Naive thymus-derived CD8-positive, alpha-beta T cell (primary cell): ENCODE measurements around the gene SWAP70. TPM values are rescaled to one million over a fixed set of nuclear protein-coding genes. Genes with fewer than 3 reads are reported as not detected.

ENCODE experiments used
- ATAC-seq, 2 donors: fragments of 150-1000 bp; cut with Tn5 transposase in 1 of 2; sonication (Bioruptor Pico), chemical (Tn5 transposase) in 1 of 2; 1 replicate in 1 of 2; 2 replicates in 1 of 2; pipeline ENCODE4 v1.10.0; 2021; ENCODE audit warnings: mild to moderate bottlenecking in 2 of 2, moderate library complexity in 2 of 2
- POLR2A ChIA-PET: fragments of 350-600 bp; sonication (Branson Sonifier 250); formaldehyde crosslinking; loops from one replicate; lab custom pipeline; 2021; ENCODE audit warnings: antibody characterized with exemption; lab: Charles Lee
- DNase-seq, 10 donors: peaks; one replicate each; pipeline versions ENCODE4 v3.0.0 to v3.0.0-alpha.2; 2020 to 2022
- H3K27ac Mint-ChIP-seq, 10 donors: one replicate each; pipeline ENCODE4 v1.8.0; 2020 to 2022; ENCODE audit warnings: mild to moderate bottlenecking in 10 of 10, mixed read lengths in 10 of 10, moderate library complexity in 4 of 10, inconsistent platforms in 1 of 10
- H3K27me3 Mint-ChIP-seq, 5 donors: one replicate each; pipeline ENCODE4 v1.8.0; 2021 to 2022; ENCODE audit warnings: mixed read lengths in 5 of 5
- H3K36me3 Mint-ChIP-seq, 3 donors: one replicate each; pipeline ENCODE4 v1.8.0; 2020 to 2022; ENCODE audit warnings: mixed read lengths in 3 of 3, mild to moderate bottlenecking in 2 of 3, inconsistent platforms in 1 of 3
- H3K4me1 Mint-ChIP-seq, 4 donors: one replicate each; pipeline ENCODE4 v1.8.0; 2021 to 2022; ENCODE audit warnings: mixed read lengths in 4 of 4
- H3K4me3 Mint-ChIP-seq, 10 donors: one replicate each; pipeline ENCODE4 v1.8.0; 2020 to 2022; ENCODE audit warnings: mild to moderate bottlenecking in 10 of 10, mixed read lengths in 10 of 10, moderate library complexity in 6 of 10, inconsistent platforms in 1 of 10
- H3K9me3 Mint-ChIP-seq, 9 donors: one replicate each; pipeline ENCODE4 v1.8.0; 2020 to 2022; ENCODE audit warnings: mixed read lengths in 9 of 9, mild to moderate bottlenecking in 3 of 9, inconsistent platforms in 1 of 9, moderate library complexity in 1 of 9
- polyA plus RNA-seq, 3 donors: library from polyadenylated mRNA; unstranded; fragments of 300-500 nt; fragmentation: Illumina TruSeq; gene quantifications; one replicate each; pipeline ENCODE4 v1.2.3, GENCODE V29; 2021
- total RNA-seq, 8 experiments: library from RNA in 2 of 8; stranded (reverse) in 2 of 8; gene quantifications; one replicate each; pipeline ENCODE4 v1.2.3 and lab custom pipeline; 2021 to 2026

SWAP70 gene
- total and polyA plus RNA-seq, 5 experiments from 2014 or later: 2.7 to 13.7 (median 4.9) TPM

DNA sequence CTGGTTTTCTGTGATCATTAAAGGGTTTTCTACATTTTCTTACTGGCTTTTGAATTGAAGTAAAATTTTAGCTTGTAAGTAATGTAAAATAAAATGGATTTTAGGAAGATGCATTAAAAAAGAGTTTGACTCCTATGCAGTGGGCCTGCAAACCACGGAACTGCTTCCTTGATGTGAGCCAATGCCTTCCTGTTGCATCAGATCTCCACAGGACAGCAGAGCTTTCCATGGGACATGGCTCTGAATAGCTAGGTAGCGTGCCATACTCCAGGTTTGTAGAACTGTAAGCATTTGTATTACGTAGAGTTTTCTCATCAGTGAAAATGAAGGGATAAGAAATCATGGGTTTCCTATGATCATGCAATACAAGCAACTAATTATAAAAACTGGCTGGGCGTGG lies 133.4 kb downstream of the SWAP70 start:
- ATAC-seq (no peak), DNase-seq (no peak)
- POLR2A ChIA-PET: no interaction called here
- H3K27me3 Mint-ChIP-seq: no peaks in the 10 kb centered on the region
- H3K27ac Mint-ChIP-seq: no peak overlapping the region
- H3K36me3 Mint-ChIP-seq: peaks cover 0 to 9% (median 4%) of the 10 kb centered on the region in 3 donors
- H3K4me1 Mint-ChIP-seq: no peaks in the 10 kb centered on the region
- H3K9me3 Mint-ChIP-seq: no peaks in the 10 kb centered on the region
- H3K4me3 Mint-ChIP-seq: no peak overlapping the region

DNA sequence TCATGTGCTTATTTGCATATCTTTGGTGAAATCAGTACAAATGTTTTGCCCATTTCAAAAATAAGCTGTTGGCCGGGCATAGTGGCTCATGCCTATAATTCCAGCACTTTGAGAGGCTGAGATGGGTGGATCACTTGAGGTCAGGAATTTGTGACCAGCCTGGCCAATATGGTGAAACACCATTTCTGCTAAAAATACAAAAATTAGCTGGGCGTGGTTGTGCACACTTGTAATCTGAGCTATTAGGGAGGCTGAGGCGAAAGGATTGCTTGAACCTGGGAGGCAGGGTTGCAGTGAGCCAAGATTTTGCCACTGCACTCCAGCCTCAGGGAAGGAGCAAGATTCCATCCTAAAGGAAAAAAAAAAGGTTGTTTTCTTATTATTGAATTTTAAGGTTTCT lies 136.0 kb downstream of the SWAP70 start:
- Mint-ChIP-seq H3K9me3 (no peaks in the 10 kb centered on the region), H3K27ac (no peak overlapping the region), H3K4me3 (no peak overlapping the region), H3K4me1 (no peaks in the 10 kb centered on the region), H3K36me3 (peaks cover 0 to 13% (median 7%) of the 10 kb centered on the region in 3 donors), H3K27me3 (no peaks in the 10 kb centered on the region)
- DNase-seq (no peak), ATAC-seq (no peak)
- POLR2A ChIA-PET: no interaction called here

DNA sequence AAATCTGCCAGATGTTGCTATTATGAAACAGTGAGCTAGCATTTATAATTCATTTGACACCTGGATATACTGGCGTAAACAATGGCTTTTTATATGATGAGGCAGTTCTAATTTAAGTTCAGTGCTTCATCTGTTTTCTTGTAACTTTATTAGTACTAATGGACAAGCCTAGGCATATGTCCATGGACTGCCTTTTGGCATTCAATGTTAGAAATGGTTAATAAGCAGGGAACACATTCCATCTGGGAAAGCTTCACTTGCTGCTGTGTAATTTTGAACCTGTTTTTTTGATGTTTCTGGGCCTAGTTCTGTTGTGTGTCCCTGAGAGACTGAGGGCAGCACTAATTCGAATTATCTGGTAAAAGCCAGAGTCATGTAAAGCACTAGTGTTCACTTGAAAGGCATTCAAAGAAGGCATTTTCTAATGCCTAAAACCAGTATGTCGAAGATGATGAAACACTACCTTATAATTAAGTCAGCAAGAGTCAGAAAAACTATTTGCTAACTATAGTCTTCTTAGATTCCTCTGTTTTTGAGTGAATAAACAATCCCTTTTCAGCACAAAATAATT lies 138.5 kb downstream of the SWAP70 start:
- POLR2A ChIA-PET: no interaction called here
- H3K4me3 Mint-ChIP-seq: no peak overlapping the region
- H3K27me3 Mint-ChIP-seq: no peaks in the 10 kb centered on the region
- ATAC-seq: no peak
- no peak overlapping the region for H3K27ac Mint-ChIP-seq
- H3K9me3 Mint-ChIP-seq: no peaks in the 10 kb centered on the region
- H3K4me1 Mint-ChIP-seq: no peaks in the 10 kb centered on the region
- DNase-seq: no peak
- H3K36me3 Mint-ChIP-seq: peaks cover 0 to 31% (median 20%) of the 10 kb centered on the region in 3 donors

Other genes with a start within 250 kb of the SWAP70 start
- 10 to 100 TPM; 51.3 TPM for gene ZNF143, start 203.1 kb upstream of the SWAP70 start, total RNA-seq
- 10 to 100 TPM; 28.1 to 38.5 (median 32.9) TPM for gene ZNF143, start 203.1 kb upstream of the SWAP70 start, polyA plus RNA-seq
- gene WEE1, start 90.4 kb upstream of the SWAP70 start, total RNA-seq: under 1 TPM; 0.55 to 0.99 TPM
- gene WEE1, start 90.4 kb upstream of the SWAP70 start, polyA plus RNA-seq: 1 to 10 TPM in 1 of 3 donors, under 1 TPM in 1, not detected in 1; 0.33 to 5.1 TPM